Gastroesophageal sphincter (tissue), 3 donors: Measurements from ENCODE around the gene PANK1.

Source experiments
- EP300 ChIP-seq: sonication (generic); formaldehyde crosslinking; IDR thresholded peaks from one replicate; pipeline ENCODE4 v1.6.1; 2017; ENCODE audit warnings: antibody characterized with exemption, mild to moderate bottlenecking
- POLR2A ChIP-seq, 2 donors: fragments of 450-650 bp; IDR thresholded peaks; one replicate each; pipeline ENCODE4 v1.6.1; 2017; ENCODE audit warnings: antibody characterized with exemption in 2 of 2, mild to moderate bottlenecking in 2 of 2, moderate library complexity in 1 of 2
- TF ChIP-seq, protein P1 (sequence below), 4 experiments: fragments of 200-600 bp in 2 of 4; fragments of 450-650 bp in 2 of 4; sonication (generic) in 1 of 4; IDR thresholded peaks; one replicate each; pipeline ENCODE4 v1.5.1; 2017 to 2019; ENCODE audit warnings: antibody characterized with exemption in 4 of 4, mild to moderate bottlenecking in 2 of 4, moderate library complexity in 2 of 4

DNA sequence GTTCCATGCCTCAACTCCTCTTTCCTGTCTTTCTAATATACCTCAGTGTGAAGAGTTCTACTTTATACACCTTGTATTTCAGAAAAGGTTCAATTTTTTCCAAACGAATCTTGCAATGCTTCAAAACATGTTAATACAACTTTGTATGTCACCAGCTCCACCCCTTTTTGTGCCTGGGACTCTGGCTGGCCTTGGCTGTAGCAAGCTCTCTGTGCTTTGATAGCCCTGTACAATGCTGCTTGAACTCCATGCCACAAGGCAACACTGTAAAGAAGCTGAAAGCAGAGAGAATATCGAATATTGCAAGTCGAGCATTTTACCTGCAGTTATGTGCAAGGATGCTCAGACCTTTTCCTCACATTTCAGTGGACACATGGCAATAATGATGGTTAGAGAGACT is 52.5 kb downstream of the PANK1 start:
- no peak for TF ChIP-seq POLR2A (IDR thresholded peaks at IDR 0.05)
- no peak for TF ChIP-seq EP300
- TF ChIP-seq, protein P1, sequence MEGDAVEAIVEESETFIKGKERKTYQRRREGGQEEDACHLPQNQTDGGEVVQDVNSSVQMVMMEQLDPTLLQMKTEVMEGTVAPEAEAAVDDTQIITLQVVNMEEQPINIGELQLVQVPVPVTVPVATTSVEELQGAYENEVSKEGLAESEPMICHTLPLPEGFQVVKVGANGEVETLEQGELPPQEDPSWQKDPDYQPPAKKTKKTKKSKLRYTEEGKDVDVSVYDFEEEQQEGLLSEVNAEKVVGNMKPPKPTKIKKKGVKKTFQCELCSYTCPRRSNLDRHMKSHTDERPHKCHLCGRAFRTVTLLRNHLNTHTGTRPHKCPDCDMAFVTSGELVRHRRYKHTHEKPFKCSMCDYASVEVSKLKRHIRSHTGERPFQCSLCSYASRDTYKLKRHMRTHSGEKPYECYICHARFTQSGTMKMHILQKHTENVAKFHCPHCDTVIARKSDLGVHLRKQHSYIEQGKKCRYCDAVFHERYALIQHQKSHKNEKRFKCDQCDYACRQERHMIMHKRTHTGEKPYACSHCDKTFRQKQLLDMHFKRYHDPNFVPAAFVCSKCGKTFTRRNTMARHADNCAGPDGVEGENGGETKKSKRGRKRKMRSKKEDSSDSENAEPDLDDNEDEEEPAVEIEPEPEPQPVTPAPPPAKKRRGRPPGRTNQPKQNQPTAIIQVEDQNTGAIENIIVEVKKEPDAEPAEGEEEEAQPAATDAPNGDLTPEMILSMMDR (IDR thresholded peaks at IDR 0.05), result no peak
